GM12878 (cell line): ENCODE measurements around the gene DICER1. TPM values are rescaled to one million over a fixed set of nuclear protein-coding genes. Genes with fewer than 3 reads are reported as not detected.
A peak's percentile ranks its signal among the peaks of the same experiment; 100 is the strongest.

Experiments used
- CHD2 ChIP-seq: IDR thresholded peaks from 2 replicates; pipeline ENCODE4 v1.6.1; 2011; ENCODE audit warnings: low read depth, low read length, improper control_type of control experiment, borderline replicate concordance
- CUX1 ChIP-seq: IDR thresholded peaks from 2 replicates; pipeline ENCODE4 v1.6.1; 2012; ENCODE audit warnings: improper control_type of control experiment, low read depth, low read length; ENCODE audit not compliant: insufficient replicate concordance
- HDGF ChIP-seq: fragments of 450-650 bp; IDR thresholded peaks from 2 replicates; pipeline ENCODE4 v1.6.1; 2016; ENCODE audit warnings: antibody characterized with exemption
- NBN ChIP-seq: fragments of 450-650 bp; IDR thresholded peaks from 2 replicates; pipeline ENCODE4 v1.6.1; 2016
- NFIC ChIP-seq: IDR thresholded peaks from 2 replicates; pipeline ENCODE4 v1.6.1; 2012; ENCODE audit warnings: low read depth, mild to moderate bottlenecking, inconsistent platforms, low read length, moderate library complexity
- PAX5 ChIP-seq: IDR thresholded peaks from 2 replicates; pipeline ENCODE4 v1.6.1; 2011; ENCODE audit warnings: low read depth, low read length, borderline replicate concordance
- POLR2AphosphoS5 ChIP-seq: IDR thresholded peaks from 2 replicates; pipeline ENCODE4 v1.6.1; 2011; ENCODE audit warnings: mild to moderate bottlenecking, low read length, inconsistent platforms
- RCOR1 ChIP-seq: conservative IDR thresholded peaks from 2 replicates; pipeline ENCODE4 v1.6.1; 2012; ENCODE audit warnings: low read depth, low read length, improper control_type of control experiment
- RELB ChIP-seq: fragments of 450-650 bp; IDR thresholded peaks from 2 replicates; pipeline ENCODE4 v1.6.1; 2017; ENCODE audit warnings: low read depth, mild to moderate bottlenecking, moderate library complexity
- SMC3 ChIP-seq: IDR thresholded peaks from 2 replicates; pipeline ENCODE4 v1.6.1; 2011; ENCODE audit warnings: low read length, improper control_type of control experiment, borderline replicate concordance
- SP1 ChIP-seq: IDR thresholded peaks from one replicate; pipeline ENCODE4 v1.6.1; 2011; ENCODE audit warnings: low read depth, low read length
- SREBF2 ChIP-seq: IDR thresholded peaks from 2 replicates; pipeline ENCODE4 v1.6.1; 2012; ENCODE audit warnings: mild to moderate bottlenecking, low read length
- polyA plus RNA-seq, 11 experiments: library from polyadenylated mRNA; depleted of rRNA in 4 of 11; unstranded in 6 of 11; stranded (reverse) in 5 of 11; fragments of >200 nt; fragmentation: Nextera tagmentation in 4 of 11; fragmentation: Illumina TruSeq in 1 of 11; extraction: Ambion mirVana in 4 of 11; extraction: Trizol in 1 of 11; gene quantifications; 1 replicate in 1 of 11; 2 replicates in 10 of 11; pipeline versions ENCODE4 v1.2.1 to v1.2.3, GENCODE V29; 2011 to 2016; ENCODE audit warnings: inconsistent platforms in 2 of 11, missing spikeins in 2 of 11, low read depth in 1 of 11
- total RNA-seq, 4 experiments: library from RNA; depleted of rRNA in 3 of 4; stranded (reverse); fragments of >200 nt in 3 of 4; fragmentation: Illumina TruSeq in 1 of 4; extraction: Trizol in 1 of 4; gene quantifications; 2 replicates each; pipeline versions ENCODE4 v1.2.1 to v1.2.3, GENCODE V29; 2013 to 2021
- TF ChIP-seq, protein P1 (sequence below): fragments of 450-650 bp; IDR thresholded peaks from 2 replicates; pipeline ENCODE4 v1.6.1; 2016; ENCODE audit warnings: mild to moderate bottlenecking
- TF ChIP-seq, protein P2 (sequence below): fragments of 450-650 bp; formaldehyde crosslinking; IDR thresholded peaks from 2 replicates; pipeline ENCODE4 v1.5.0; 2022; ENCODE audit warnings: mild to moderate bottlenecking, missing genetic modification characterization

Gene DICER1
- total and polyA plus RNA-seq, 10 of the 15 experiments (the other 5 are each of a cell fraction or from before 2014, with no cell fraction given), result 6.8 to 70.8 (median 37.1) TPM

DNA sequence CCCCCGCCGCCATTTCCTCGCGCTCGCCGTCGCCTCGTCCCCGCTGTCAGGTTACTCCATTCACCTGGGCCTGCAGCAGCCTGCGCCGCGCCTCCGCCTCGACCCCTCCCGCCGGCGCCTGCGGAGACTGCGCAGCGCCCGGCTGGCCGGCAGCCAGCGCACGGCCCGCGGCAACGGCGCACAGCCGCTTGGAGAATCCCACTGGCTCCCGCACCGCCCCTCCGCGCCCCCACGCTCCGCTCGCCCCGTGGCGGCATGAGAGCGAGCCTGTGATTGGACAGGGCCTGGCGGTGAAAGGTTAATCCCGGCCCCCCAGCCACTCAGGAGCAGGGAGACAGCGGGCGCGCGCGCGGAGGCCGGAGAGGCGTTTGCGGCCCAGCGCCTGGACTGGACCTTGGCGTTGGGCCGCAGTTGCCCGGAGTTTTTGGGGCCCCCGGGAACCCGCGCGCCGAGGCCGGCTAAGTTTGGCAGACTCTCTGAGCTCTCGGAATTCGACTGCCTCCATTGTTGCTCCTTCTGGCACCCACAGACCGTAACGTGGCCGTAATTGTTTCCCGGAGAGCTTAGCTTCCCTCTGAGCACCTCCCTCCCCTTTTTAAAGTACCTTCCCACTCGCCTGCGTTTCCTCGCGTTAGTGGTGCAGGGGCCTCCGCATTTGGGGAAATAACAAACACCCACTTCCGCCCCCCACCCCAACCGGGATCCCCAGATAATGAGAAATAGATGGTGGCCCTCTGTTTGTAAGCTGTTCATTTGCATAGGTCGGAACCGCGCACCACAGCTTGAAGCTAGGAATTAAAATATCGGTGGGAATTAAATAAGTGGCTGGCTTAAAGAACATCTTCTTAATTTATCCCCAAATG, at the start of gene DICER1 (continued):
- TF ChIP-seq CHD2 (peak; percentile 61; the same call in 1 of the 2 replicates), NFIC (no peak), POLR2AphosphoS5 (peak; percentile 79), PAX5 (peak; percentile 49; the same call in 1 of the 2 replicates), CUX1 (no peak), RCOR1 (peak; percentile 76; the same call in 1 of the 2 replicates), SMC3 (no peak), HDGF (0 out of 2 replicates have a peak, but pooled peaks have one; percentile 75), SREBF2 (peak; percentile 84), NBN (peak; percentile 64), SP1 (peak; percentile 91), RELB (0 out of 2 replicates have a peak, but pooled peaks have one; percentile 59)
- TF ChIP-seq, protein P1, sequence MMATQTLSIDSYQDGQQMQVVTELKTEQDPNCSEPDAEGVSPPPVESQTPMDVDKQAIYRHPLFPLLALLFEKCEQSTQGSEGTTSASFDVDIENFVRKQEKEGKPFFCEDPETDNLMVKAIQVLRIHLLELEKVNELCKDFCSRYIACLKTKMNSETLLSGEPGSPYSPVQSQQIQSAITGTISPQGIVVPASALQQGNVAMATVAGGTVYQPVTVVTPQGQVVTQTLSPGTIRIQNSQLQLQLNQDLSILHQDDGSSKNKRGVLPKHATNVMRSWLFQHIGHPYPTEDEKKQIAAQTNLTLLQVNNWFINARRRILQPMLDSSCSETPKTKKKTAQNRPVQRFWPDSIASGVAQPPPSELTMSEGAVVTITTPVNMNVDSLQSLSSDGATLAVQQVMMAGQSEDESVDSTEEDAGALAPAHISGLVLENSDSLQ, result 0 out of 2 replicates have a peak, but pooled peaks have one; percentile 6
- TF ChIP-seq, protein P2, sequence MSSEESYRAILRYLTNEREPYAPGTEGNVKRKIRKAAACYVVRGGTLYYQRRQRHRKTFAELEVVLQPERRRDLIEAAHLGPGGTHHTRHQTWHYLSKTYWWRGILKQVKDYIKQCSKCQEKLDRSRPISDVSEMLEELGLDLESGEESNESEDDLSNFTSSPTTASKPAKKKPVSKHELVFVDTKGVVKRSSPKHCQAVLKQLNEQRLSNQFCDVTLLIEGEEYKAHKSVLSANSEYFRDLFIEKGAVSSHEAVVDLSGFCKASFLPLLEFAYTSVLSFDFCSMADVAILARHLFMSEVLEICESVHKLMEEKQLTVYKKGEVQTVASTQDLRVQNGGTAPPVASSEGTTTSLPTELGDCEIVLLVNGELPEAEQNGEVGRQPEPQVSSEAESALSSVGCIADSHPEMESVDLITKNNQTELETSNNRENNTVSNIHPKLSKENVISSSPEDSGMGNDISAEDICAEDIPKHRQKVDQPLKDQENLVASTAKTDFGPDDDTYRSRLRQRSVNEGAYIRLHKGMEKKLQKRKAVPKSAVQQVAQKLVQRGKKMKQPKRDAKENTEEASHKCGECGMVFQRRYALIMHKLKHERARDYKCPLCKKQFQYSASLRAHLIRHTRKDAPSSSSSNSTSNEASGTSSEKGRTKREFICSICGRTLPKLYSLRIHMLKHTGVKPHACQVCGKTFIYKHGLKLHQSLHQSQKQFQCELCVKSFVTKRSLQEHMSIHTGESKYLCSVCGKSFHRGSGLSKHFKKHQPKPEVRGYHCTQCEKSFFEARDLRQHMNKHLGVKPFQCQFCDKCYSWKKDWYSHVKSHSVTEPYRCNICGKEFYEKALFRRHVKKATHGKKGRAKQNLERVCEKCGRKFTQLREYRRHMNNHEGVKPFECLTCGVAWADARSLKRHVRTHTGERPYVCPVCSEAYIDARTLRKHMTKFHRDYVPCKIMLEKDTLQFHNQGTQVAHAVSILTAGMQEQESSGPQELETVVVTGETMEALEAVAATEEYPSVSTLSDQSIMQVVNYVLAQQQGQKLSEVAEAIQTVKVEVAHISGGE (CRISPR knock-in tag), result no peak
